Psoas muscle (tissue), 8 donors: ENCODE results near the gene HABP4. TPM values are rescaled to one million over a fixed set of nuclear protein-coding genes. Genes with fewer than 3 reads are reported as not detected.
A peak's percentile ranks its signal among the peaks of the same experiment; 100 is the strongest.

ENCODE experiments used
- ATAC-seq, 4 donors: fragments of 200-7000 bp; cut with Tn5 transposase; one replicate each; pipeline ENCODE4 v1.9.1; 2020; ENCODE audit warnings: moderate library complexity in 3 of 4, mild to moderate bottlenecking in 2 of 4
- DNase-seq, 2 donors: peaks; one replicate each; pipeline ENCODE4 v3.0.0-alpha.2; 2020
- H3K27ac ChIP-seq: fragments of 200-600 bp; one replicate; pipeline ENCODE4 v1.8.0; 2022
- H3K27me3 ChIP-seq, 3 donors: fragments of 200-600 bp in 1 of 3; one replicate each; pipeline versions ENCODE4 v1.6.1 to v1.8.0; 2013 to 2022; ENCODE audit warnings: low read length in 2 of 3, mild to moderate bottlenecking in 2 of 3, moderate library complexity in 1 of 3; ENCODE audit not compliant: insufficient read depth in 3 of 3
- H3K36me3 ChIP-seq, 2 donors: fragments of 200-600 bp in 1 of 2; one replicate each; pipeline versions ENCODE4 v1.6.1 to v1.8.0; 2013 to 2022; ENCODE audit warnings: low read depth in 1 of 2, mild to moderate bottlenecking in 1 of 2, moderate library complexity in 1 of 2; ENCODE audit not compliant: insufficient read depth in 1 of 2
- H3K4me1 ChIP-seq: fragments of 200-600 bp; one replicate; pipeline ENCODE4 v1.8.0; 2022
- H3K4me3 ChIP-seq: fragments of 200-600 bp; one replicate; pipeline ENCODE4 v1.8.0; 2022; ENCODE audit warnings: mild to moderate bottlenecking
- H3K9me3 ChIP-seq: fragments of 200-600 bp; one replicate; pipeline ENCODE4 v1.8.0; 2022
- WGBS, 3 donors: extraction: QIAGEN DNeasy Blood & Tissue Kit; methylation state at CpG; one replicate each; pipeline versions ENCODE4 v1.1.6 to v1.1.7; 2013; 5-methylcytosine and 5-hydroxymethylcytosine counted together
- intact Hi-C, 2 donors: fragments of 100-400 bp; cut with DNase I; formaldehyde crosslinking; loops; one replicate each; pipeline versions ENCODE4 v1.11.0 to v1.14.2; 2022
- polyA plus RNA-seq, 3 donors: library from polyadenylated mRNA; stranded (reverse); fragments of 200-250 nt; gene quantifications; one replicate each; pipeline ENCODE4 v1.2.3, GENCODE V29; 2013
- total RNA-seq, 4 donors: library from RNA; stranded (reverse); fragmentation: NEBNext Ultra II Directional in 2 of 4; extraction: Animal tissue kit (Norgen Biotek cat#: 25700) in 2 of 4; gene quantifications; one replicate each; pipeline versions ENCODE4 v1.2.1 to v1.2.4, GENCODE V29; 2021 to 2023
- TF ChIP-seq, protein P1 (sequence below): fragments of 200-600 bp; IDR thresholded peaks from one replicate; pipeline ENCODE4 v1.8.0; 2022; ENCODE audit warnings: antibody characterized with exemption
- donor health status: healthy with polysubstance abuse.
- donor health status: DM: no; HTN: no; CAD: no; lungs with moderate emphysema.
- donor health status: Bipolar disorder and iron deficiency.
- donor health status: healthy.
- donor health status: DM: yes; HTN: yes; CAD: no.
- donor health status: DM: no; HTN: no; CAD: no.
- donor health status: DM: no; HTN: no; CAD: no.
- donor health status: DM: yes; HTN: yes; CAD: no.

The HABP4 gene
- total and polyA plus RNA-seq, 7 donors, result 6.4 to 14.4 (median 9.3) TPM

GRCh38 chr9:96490534-96491078, 40.6 kb downstream of the HABP4 start:
- H3K27me3 ChIP-seq, result no peaks in the 10 kb centered on the region
- 92 to 94% (median 93%) methylated on average over 10 of the region's 10 CpGs for WGBS, 3 donors
- no peaks in the 10 kb centered on the region for H3K9me3 ChIP-seq
- DNase-seq, result no peak
- no peak overlapping the region for H3K4me3 ChIP-seq
- TF ChIP-seq, protein P1, sequence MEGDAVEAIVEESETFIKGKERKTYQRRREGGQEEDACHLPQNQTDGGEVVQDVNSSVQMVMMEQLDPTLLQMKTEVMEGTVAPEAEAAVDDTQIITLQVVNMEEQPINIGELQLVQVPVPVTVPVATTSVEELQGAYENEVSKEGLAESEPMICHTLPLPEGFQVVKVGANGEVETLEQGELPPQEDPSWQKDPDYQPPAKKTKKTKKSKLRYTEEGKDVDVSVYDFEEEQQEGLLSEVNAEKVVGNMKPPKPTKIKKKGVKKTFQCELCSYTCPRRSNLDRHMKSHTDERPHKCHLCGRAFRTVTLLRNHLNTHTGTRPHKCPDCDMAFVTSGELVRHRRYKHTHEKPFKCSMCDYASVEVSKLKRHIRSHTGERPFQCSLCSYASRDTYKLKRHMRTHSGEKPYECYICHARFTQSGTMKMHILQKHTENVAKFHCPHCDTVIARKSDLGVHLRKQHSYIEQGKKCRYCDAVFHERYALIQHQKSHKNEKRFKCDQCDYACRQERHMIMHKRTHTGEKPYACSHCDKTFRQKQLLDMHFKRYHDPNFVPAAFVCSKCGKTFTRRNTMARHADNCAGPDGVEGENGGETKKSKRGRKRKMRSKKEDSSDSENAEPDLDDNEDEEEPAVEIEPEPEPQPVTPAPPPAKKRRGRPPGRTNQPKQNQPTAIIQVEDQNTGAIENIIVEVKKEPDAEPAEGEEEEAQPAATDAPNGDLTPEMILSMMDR, result no peak
- peaks cover 16% of the 10 kb centered on the region for H3K4me1 ChIP-seq
- intact Hi-C loops, result no loop called here
- H3K36me3 ChIP-seq, result peaks cover 0 to 44% of the 10 kb centered on the region in 2 donors
- H3K27ac ChIP-seq, result no peak overlapping the region
- ATAC-seq, result no peak

GRCh38 chr9:96491079-96491879, 41.3 kb downstream of the HABP4 start:
- Histone ChIP-seq H3K36me3 (peaks cover 0 to 43% of the 10 kb centered on the region in 2 donors), H3K27me3 (no peaks in the 10 kb centered on the region)

GRCh38 chr9:96491880-96492525, 42.0 kb downstream of the HABP4 start:
- Histone ChIP-seq H3K27me3 (no peaks in the 10 kb centered on the region), H3K4me1 (peaks cover 7% of the 10 kb centered on the region), H3K9me3 (no peaks in the 10 kb centered on the region), H3K36me3 (peaks cover 0 to 43% of the 10 kb centered on the region in 2 donors), H3K27ac (no peak overlapping the region), H3K4me3 (no peak overlapping the region)
- TF ChIP-seq, protein P1, result no peak
- intact Hi-C loops, result no loop called here
- DNase-seq (no peak), ATAC-seq (peak in 1 of 4 donors; percentile 10)
- whole genome bisulfite sequencing, 3 donors, result 89 to 94% (median 92%) methylated on average over 16 to 17 of the region's 17 CpGs

More at GRCh38 chr9:96491079-96491879, 41.3 kb downstream of the HABP4 start:
- intact Hi-C loops, result no loop called here
- no peak overlapping the region for H3K4me3 ChIP-seq
- no peaks in the 10 kb centered on the region for H3K9me3 ChIP-seq
- 83 to 87% (median 85%) methylated on average over 10 of the region's 10 CpGs for WGBS, 3 donors
- peak in 1 of 4 donors; percentile 40 for ATAC-seq
- H3K4me1 ChIP-seq, result peaks cover 14% of the 10 kb centered on the region
- TF ChIP-seq, protein P1, result no peak
- H3K27ac ChIP-seq, result no peak overlapping the region
- no peak for DNase-seq

GRCh38 chr9:96492993-96493531, 43.1 kb downstream of the HABP4 start:
- no peak overlapping the region for H3K27ac ChIP-seq
- H3K9me3 ChIP-seq, result no peaks in the 10 kb centered on the region
- intact Hi-C loops, result no loop called here
- no peaks in the 10 kb centered on the region for H3K27me3 ChIP-seq
- no peaks in the 10 kb centered on the region for H3K4me1 ChIP-seq
- peaks cover 0 to 43% of the 10 kb centered on the region in 2 donors for H3K36me3 ChIP-seq
- 80 to 85% (median 83%) methylated on average over 12 of the region's 12 CpGs for WGBS, 3 donors
- ATAC-seq (no peak), DNase-seq (no peak)
- H3K4me3 ChIP-seq, result no peak overlapping the region
- TF ChIP-seq, protein P1, result no peak
